Stimulated activated naive B cell treated with anti-CD40 and anti-IgM and Interleukin-4, amounts not matched to agents 10 μg/mL and 1 μg/mL and 100 μg/mL, for 72 hours (primary cell): ENCODE results near the gene CROCC2.

Source experiments
- ATAC-seq, 2 donors: fragments of 150-1000 bp; cut with Tn5 transposase; replicated peaks; 2 replicates each; pipeline ENCODE4 v1.10.0; 2021; ENCODE audit warnings: moderate library complexity in 1 of 2
- DNase-seq: peaks from one replicate; pipeline ENCODE4 v3.0.0; 2021
- H3K27ac Mint-ChIP-seq: one replicate; pipeline ENCODE4 v1.8.0; 2022; ENCODE audit warnings: mild to moderate bottlenecking, mixed read lengths
- H3K27me3 Mint-ChIP-seq, 2 donors: one replicate each; pipeline ENCODE4 v1.8.0; 2022; ENCODE audit warnings: mixed read lengths in 2 of 2
- H3K36me3 Mint-ChIP-seq, 2 donors: one replicate each; pipeline ENCODE4 v1.8.0; 2022; ENCODE audit warnings: mixed read lengths in 2 of 2, mild to moderate bottlenecking in 1 of 2
- H3K4me1 Mint-ChIP-seq, 2 donors: one replicate each; pipeline ENCODE4 v1.8.0; 2022; ENCODE audit warnings: mixed read lengths in 2 of 2, mild to moderate bottlenecking in 1 of 2
- H3K4me3 Mint-ChIP-seq, 2 donors: one replicate each; pipeline ENCODE4 v1.8.0; 2022; ENCODE audit warnings: mild to moderate bottlenecking in 2 of 2, mixed read lengths in 2 of 2, moderate library complexity in 1 of 2
- H3K9me3 Mint-ChIP-seq, 2 donors: one replicate each; pipeline ENCODE4 v1.8.0; 2022; ENCODE audit warnings: mixed read lengths in 2 of 2, mild to moderate bottlenecking in 1 of 2

Gene CROCC2

GRCh38 chr2:241010531-241011295 is 104.6 kb downstream of the CROCC2 start:
- no peak overlapping the region for H3K27ac Mint-ChIP-seq

GRCh38 chr2:241011296-241011600 is 105.1 kb downstream of the CROCC2 start:
- Mint-ChIP-seq H3K4me3 (no peak overlapping the region), H3K27ac (no peak overlapping the region), H3K9me3 (peaks cover 1% of the 10 kb centered on the region in 2 donors), H3K36me3 (no peaks in the 10 kb centered on the region), H3K4me1 (peaks cover 9 to 19% of the 10 kb centered on the region in 2 donors), H3K27me3 (peaks cover 20 to 43% of the 10 kb centered on the region in 2 donors)
- DNase-seq (no peak), ATAC-seq (no peak)

More at GRCh38 chr2:241010531-241011295, 104.6 kb downstream of the CROCC2 start:
- DNase-seq (no peak), ATAC-seq (no peak)
- Mint-ChIP-seq H3K4me1 (peaks cover 9 to 19% of the 10 kb centered on the region in 2 donors), H3K9me3 (peaks cover 5 to 7% of the 10 kb centered on the region in 2 donors), H3K27me3 (peaks cover 20 to 43% of the 10 kb centered on the region in 2 donors), H3K4me3 (peak overlapping the region in 1 of 2 donors; percentile 73), H3K36me3 (peaks cover under 1 to 2% of the 10 kb centered on the region in 2 donors)

GRCh38 chr2:241011751-241012510 is 105.8 kb downstream of the CROCC2 start:
- Mint-ChIP-seq H3K4me3 (no peak overlapping the region), H3K27ac (no peak overlapping the region), H3K9me3 (no peaks in the 10 kb centered on the region), H3K36me3 (no peaks in the 10 kb centered on the region), H3K4me1 (peaks cover 9 to 19% of the 10 kb centered on the region in 2 donors), H3K27me3 (peaks cover 20 to 38% of the 10 kb centered on the region in 2 donors)
- ATAC-seq (no peak), DNase-seq (no peak)

- Mint-ChIP-seq H3K9me3 (no peaks in the 10 kb centered on the region), H3K36me3 (no peaks in the 10 kb centered on the region), H3K27me3 (peaks cover 6 to 21% of the 10 kb centered on the region in 2 donors), H3K4me3 (no peak overlapping the region), H3K27ac (no peak overlapping the region), H3K4me1 (peaks cover 5 to 15% of the 10 kb centered on the region in 2 donors)
- ATAC-seq (no peak), DNase-seq (no peak)
These were observed 108.1 kb downstream of the CROCC2 start for GRCh38 chr2:241014224-241014623.

- no peak overlapping the region for H3K4me3 Mint-ChIP-seq
- ATAC-seq: no peak
- H3K4me1 Mint-ChIP-seq: peaks cover 4 to 9% of the 10 kb centered on the region in 2 donors
- peaks cover under 1 to 16% of the 10 kb centered on the region in 2 donors for H3K27me3 Mint-ChIP-seq
- H3K27ac Mint-ChIP-seq: no peak overlapping the region
- DNase-seq: no peak
- H3K36me3 Mint-ChIP-seq: no peaks in the 10 kb centered on the region
- no peaks in the 10 kb centered on the region for H3K9me3 Mint-ChIP-seq
These were observed 108.6 kb downstream of the CROCC2 start for GRCh38 chr2:241014764-241015163.

GRCh38 chr2:241015439-241015838 is 109.3 kb downstream of the CROCC2 start:
- no peak for ATAC-seq
- DNase-seq: no peak
- H3K9me3 Mint-ChIP-seq: no peaks in the 10 kb centered on the region
- H3K36me3 Mint-ChIP-seq: no peaks in the 10 kb centered on the region
- H3K27me3 Mint-ChIP-seq: peaks cover 0 to 9% of the 10 kb centered on the region in 2 donors
- H3K27ac Mint-ChIP-seq: no peak overlapping the region
- no peak overlapping the region for H3K4me3 Mint-ChIP-seq
- peaks cover 0 to 2% of the 10 kb centered on the region in 2 donors for H3K4me1 Mint-ChIP-seq

GRCh38 chr2:241017228-241017940 is 111.2 kb downstream of the CROCC2 start:
- H3K9me3 Mint-ChIP-seq: peaks cover under 1 to 2% of the 10 kb centered on the region in 2 donors
- no peak for DNase-seq
- H3K4me1 Mint-ChIP-seq: no peaks in the 10 kb centered on the region
- no peak for ATAC-seq
- no peaks in the 10 kb centered on the region for H3K36me3 Mint-ChIP-seq
- H3K27me3 Mint-ChIP-seq: peaks cover 0 to 4% of the 10 kb centered on the region in 2 donors
- H3K27ac Mint-ChIP-seq: no peak overlapping the region
- no peak overlapping the region for H3K4me3 Mint-ChIP-seq

- no peak for DNase-seq
- Mint-ChIP-seq H3K4me1 (no peaks in the 10 kb centered on the region), H3K4me3 (no peak overlapping the region), H3K9me3 (peaks cover 2 to 5% of the 10 kb centered on the region in 2 donors), H3K27me3 (no peaks in the 10 kb centered on the region), H3K27ac (no peak overlapping the region), H3K36me3 (no peaks in the 10 kb centered on the region)
- no peak for ATAC-seq
These were observed 112.1 kb downstream of the CROCC2 start for GRCh38 chr2:241018051-241018891.

- Mint-ChIP-seq H3K4me1 (no peaks in the 10 kb centered on the region), H3K9me3 (peaks cover 2 to 5% of the 10 kb centered on the region in 2 donors), H3K4me3 (no peak overlapping the region), H3K27me3 (no peaks in the 10 kb centered on the region), H3K27ac (no peak overlapping the region), H3K36me3 (no peaks in the 10 kb centered on the region)
- ATAC-seq: no peak
- DNase-seq: no peak
These were observed 113.5 kb downstream of the CROCC2 start for GRCh38 chr2:241019441-241020139.

GRCh38 chr2:241020201-241020600 is 114.1 kb downstream of the CROCC2 start:
- H3K4me1 Mint-ChIP-seq: no peaks in the 10 kb centered on the region
- ATAC-seq: no peak
- H3K27me3 Mint-ChIP-seq: no peaks in the 10 kb centered on the region
- H3K9me3 Mint-ChIP-seq: peaks cover 3 to 5% of the 10 kb centered on the region in 2 donors
- H3K36me3 Mint-ChIP-seq: peaks cover 0 to 2% of the 10 kb centered on the region in 2 donors
- H3K27ac Mint-ChIP-seq: no peak overlapping the region
- H3K4me3 Mint-ChIP-seq: no peak overlapping the region
- no peak for DNase-seq

- H3K27ac Mint-ChIP-seq: no peak overlapping the region
- H3K4me3 Mint-ChIP-seq: no peak overlapping the region
- DNase-seq (no peak), ATAC-seq (no peak)
- H3K9me3 Mint-ChIP-seq: peaks cover 6 to 8% of the 10 kb centered on the region in 2 donors
- no peaks in the 10 kb centered on the region for H3K4me1 Mint-ChIP-seq
- no peaks in the 10 kb centered on the region for H3K27me3 Mint-ChIP-seq
- peaks cover 3 to 5% of the 10 kb centered on the region in 2 donors for H3K36me3 Mint-ChIP-seq
These were observed 114.6 kb downstream of the CROCC2 start for GRCh38 chr2:241020629-241021190.

- DNase-seq (no peak), ATAC-seq (no peak)
- H3K4me1 Mint-ChIP-seq: no peaks in the 10 kb centered on the region
- H3K9me3 Mint-ChIP-seq: peaks cover 13 to 16% of the 10 kb centered on the region in 2 donors
- no peak overlapping the region for H3K27ac Mint-ChIP-seq
- H3K4me3 Mint-ChIP-seq: no peak overlapping the region
- no peaks in the 10 kb centered on the region for H3K27me3 Mint-ChIP-seq
- H3K36me3 Mint-ChIP-seq: peaks cover 5 to 8% of the 10 kb centered on the region in 2 donors
These were observed 119.5 kb downstream of the CROCC2 start for GRCh38 chr2:241025639-241026038.
